HG02840 (cell line): ENCODE data around the gene ADAT1.
"Not testable (repeated sequence)": the region's sequence is repeated elsewhere in the genome, so short reads cannot be mapped to it uniquely, and the experiment has no call there.

Source experiments
- ATAC-seq: cut with Tn5 transposase; IDR thresholded peaks from one replicate; pipeline ENCODE4 v1.9.1; 2021; ENCODE audit warnings: mild to moderate bottlenecking, moderate library complexity, moderate number of reproducible peaks; ENCODE audit not compliant: unreplicated experiment, low FRiP score

The ADAT1 gene

DNA sequence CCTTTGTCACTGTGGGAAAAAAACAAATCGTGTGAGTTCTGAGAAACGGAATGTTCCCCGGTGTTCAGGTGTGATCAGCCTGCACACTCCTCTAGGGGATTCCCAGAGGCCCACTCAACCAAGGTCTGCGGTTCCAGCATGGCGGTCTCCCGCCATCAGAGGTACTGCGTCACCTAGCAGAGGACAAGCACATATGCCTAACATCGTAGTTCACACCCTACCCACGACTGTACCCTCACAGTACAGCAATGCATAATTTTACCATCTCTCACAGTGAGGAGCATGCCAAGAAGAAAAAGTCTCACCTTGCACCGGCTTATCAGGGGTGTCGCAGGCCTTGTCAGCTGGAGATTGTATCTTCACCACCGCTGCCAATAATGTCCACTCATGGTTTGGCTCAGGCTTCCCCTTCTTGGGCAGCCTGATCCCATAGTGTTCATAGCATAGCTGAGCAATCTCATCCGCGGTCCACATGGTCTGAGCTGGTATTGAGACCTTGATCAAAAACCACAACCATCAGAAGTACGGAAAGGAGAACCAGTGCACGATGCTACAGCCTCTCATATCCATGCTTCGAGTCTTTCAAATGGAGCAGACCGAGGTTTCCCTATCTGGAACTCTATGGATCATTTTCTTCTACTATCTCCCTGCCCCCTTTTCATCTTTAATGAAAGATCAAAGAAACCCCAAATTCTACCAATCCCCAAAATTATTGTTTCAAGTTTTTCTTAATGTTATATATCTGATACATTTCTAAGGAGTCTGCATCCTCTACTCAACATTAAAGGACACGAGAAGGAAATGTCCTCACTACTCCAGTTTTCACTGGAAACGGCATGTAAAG, 2.5 kb downstream of the ADAT1 start:
- no peak for ATAC-seq

DNA sequence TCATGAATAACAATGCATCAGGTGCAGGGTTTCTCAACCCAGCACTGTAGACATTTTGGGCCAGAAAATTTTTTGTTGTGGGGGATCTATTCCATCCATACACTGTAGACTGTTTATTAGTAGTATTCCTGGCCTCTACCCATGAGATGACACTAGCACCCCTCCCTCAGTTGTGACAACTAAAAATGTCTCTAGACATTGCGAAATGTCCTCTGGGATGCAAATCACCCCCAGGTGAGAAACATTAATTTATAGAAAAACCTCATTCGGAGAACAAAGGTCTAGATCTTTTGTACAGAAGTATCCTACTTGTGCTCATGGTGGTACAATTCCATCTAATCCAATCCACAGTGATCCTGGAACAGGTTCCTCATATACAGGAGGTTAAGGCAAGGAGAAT, 4.3 kb downstream of the ADAT1 start:
- ATAC-seq: no peak

DNA sequence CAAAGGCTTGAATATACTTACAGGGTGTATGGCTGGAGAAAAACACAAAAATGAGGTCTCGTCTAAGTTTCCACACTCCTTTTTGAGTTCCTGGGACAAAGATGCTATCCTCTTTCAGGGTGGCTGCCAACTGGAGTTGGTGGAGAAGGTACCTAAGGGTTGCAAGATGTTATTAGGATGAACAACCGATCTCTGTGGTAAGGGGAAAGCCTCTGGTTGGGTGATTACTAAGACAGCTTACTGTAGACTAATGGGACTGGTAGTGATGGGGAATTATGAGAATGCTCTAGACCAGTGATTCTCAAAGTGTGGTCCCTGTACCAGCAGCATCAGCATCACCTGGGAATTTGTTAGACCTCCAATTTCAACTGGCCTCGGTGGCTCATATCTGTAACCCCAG, 6.0 kb downstream of the ADAT1 start:
- no peak for ATAC-seq

DNA sequence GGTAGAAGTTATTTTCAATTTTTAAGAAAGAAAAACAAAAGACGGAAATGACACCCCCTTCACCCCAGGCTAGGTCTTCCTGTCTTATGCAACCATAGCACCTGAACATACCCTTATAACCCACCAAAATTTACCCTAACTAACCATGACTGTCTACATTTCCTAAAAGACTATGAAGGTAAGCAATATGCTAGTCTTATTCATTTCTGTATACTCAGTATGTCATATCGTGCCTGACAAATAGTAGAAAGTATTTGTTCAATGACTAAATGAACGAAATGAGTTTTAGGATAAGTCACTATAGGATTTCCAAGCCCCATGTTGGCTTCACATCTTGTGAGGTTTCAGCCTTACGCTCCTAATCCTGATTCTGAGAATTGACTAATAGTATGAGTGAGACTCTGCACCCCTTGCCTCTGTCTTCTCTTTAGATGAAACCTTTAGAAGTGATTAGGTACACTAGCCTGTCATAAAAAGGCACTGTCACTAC, 6.5 kb downstream of the ADAT1 start:
- ATAC-seq: no peak

DNA sequence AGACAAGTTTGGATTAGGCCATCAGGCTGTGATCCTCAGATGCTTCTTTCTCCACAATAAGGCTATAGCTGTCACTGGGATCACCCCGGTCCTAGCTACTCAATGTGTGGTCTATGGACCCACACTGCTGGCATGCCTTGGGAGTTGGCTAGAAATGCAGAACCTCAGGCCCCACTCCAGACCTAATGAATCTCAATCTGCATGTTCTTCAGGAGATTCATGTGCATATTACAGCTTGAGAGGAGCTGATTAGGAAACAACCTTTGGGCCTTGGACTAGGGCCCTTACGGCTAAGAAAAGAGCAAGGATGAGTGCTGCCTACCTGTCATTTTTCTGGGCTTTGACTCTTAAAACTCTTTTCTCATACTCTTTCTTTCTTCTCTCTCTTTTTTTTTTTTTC, 7.5 kb downstream of the ADAT1 start:
- no peak for ATAC-seq

DNA sequence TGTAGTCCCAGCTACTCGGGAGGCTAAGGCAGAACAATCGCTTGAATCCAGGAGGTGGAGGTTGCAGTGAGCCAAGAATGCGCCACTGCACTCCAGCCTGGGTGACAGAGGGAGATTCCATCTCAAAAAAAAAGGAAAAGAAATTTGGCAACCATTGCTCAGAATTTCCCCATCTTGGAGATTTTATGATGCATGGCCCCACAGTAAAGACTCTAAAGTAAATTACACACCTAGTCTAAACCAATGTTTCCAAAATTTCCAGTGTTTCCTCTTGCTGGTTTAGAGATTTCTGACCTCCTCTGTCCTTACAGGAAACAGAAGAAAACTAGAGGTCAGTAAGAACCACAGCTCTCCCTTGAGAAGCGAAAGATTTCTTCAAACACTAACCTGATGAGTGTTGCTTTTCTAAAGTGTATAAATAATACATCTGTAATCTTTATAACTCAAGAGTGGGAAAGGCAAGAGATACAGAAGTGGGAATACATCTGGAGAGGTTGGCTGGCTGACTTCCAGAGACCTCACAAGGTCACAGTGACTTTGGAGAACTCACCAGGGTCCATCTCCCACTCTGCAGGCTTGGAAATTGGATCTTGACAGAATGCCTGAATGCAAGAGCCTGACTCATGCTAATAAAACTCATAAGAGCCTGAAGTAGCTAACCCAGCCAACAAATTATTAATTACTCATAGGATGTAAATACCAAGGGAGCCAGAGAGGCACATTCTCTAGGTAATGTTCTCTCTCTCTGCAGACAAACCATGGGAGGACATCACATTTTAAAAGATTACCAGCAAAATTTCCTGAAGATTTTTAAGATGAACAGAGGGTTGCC, 8.8 kb downstream of the ADAT1 start:
- ATAC-seq: no peak

DNA sequence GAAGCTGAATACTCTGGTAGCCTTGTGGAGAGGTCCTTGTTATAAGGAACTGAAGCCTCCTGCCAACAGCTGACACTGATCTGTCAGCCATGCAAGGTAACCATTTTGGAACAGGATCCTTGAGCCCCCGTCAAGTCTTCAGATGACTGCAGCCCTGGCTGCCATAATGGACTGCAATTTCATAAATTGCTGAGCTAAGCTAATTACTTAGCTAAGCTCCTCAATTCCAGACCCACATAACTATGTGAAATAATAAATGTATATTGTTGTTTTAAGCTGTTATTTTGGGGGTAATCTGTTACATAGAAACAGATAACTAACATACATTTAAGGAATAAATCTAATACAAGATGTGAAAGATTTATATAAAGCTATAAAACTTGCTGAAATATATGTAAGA, 16.6 kb downstream of the ADAT1 start:
- ATAC-seq: no peak

DNA sequence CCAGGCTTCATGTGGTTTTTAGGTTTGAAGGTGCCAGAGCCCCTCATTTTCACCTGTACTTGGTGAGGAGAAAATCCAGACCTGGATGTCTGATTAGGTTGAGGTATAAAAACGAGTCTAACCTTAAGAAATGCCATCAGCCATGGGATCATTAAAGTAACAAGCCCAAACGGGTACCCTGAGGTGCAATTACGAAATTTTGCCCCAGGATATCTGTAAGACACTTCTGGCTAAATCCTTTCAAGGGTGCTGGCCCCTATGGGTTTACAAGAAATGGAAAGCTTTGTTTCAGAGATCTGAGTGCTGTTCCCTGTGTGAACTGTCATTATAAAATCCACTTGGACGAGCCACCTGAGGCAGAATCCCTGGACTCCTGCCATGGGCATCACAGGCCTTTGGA, 19.8 kb downstream of the ADAT1 start:
- ATAC-seq: no peak

DNA sequence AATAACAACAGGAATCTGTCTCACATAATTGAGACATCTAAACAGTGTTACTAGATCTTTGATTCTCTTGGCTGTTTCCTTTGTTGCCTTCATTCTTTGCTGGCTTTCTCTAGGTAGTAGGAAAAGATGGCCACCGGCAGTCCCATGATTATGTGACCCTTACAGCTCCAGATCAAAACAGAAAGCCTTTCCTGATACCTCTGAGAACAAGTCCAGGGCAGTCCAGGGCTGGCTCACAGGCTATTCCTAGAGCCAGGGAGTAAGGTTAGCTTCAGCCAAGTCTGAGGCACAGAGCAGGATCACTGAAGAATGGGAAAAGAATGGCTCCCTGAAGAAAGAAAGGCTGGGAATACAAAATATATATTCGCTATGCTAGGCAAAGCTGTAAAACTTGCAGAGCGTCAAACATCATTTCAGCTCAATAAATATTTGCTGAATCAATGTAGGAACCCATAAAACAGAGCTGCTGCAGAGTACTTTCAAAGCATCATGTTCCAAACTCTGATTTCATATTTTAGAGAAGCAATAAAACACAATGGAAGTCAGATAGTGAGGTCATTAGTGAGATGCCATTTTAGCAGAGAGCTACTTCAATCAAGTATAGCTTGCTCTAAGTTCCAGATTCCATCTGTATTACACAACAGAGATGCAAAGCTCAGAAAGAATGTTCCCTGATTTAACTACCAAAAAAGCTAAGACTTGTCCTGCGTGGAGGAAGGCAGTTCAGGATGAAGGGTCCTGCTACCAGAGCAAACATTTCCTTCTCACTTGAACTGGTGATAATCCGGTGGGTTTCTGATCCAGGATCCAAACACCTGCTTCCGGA, 23.4 kb downstream of the ADAT1 start:
- ATAC-seq: no peak

DNA sequence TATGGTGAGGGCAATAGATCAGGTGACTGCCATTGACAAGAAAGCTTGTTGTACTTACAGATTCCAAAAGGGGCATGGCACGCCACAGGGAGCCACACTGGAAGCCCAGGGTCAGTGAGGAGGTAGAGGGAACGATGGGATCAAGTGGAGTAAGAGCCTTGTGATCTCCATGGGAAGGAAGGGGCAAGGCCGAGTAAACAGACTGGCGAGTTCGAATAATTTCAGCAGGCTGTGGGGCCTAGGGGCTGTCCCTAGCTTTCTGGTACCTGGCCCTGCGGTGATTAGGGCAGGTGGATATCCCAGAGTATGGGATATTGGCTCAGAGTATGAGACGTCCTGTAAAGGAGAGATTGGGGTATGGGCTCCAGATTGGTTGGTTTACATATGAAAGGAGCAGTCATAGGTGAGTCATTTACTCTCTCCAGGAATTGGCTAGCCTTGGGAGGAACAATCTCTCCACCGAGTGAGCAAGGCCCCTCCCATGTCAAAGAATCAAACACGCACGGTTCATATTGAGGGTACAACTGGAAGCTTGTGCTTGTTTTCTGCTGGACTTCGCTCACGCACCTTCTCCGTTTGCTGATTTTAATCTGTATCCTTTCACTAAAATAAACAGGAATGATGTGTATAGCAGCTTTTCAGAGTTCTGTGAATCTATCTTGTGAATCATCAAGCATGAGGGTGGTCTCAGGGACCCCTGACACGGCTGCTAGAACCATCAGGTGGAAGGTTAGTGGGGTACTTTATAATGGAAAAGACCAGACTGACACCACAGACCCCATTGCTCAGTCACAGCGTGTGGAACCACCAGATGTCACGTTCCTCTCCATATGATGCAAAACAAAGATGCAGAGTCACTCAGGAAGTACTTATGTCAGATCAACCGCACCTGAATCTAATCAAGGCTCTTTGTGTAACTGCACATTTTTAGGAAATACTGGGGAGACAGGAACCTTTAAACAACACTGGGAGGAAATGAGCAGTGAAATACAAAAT, 29.0 kb downstream of the ADAT1 start:
- no peak for ATAC-seq

DNA sequence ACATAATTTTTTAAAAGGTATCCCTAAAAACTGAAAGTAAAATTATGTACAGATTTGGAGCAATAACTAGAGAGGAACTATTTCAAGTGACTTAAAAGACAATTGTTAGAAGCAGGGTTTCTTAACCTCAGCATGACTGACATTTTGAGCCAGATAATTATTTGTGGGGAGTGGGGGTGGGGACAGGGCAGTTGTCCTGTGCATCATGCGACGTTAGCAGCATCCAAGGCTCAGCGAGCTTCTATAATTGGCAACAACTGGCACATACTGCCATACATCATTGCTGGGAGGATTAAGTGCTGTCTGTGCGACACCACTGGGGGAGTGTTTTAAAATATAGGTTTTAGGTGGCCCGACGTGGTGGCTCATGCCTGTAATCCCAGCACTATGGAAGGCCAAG, 29.8 kb downstream of the ADAT1 start:
- ATAC-seq: no peak

DNA sequence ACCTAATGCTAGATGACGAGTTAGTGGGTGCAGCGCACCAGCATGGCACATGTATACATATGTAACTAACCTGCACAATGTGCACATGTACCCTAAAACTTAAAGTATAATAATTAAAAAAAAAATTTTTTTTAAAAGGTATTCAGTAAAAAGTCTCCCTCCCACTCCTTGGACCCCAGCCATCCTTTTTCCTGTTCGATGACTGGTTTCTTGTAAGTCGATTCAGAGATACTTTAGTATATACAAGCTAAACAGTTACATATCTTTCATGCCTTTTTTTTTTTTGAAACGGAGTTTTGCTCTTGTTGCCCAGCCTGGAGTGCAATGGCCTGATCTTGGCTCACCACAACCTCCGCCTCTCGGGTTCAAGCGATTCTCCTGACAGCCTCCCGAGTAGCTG, 31.2 kb downstream of the ADAT1 start:
- not testable (repeated sequence) for ATAC-seq

DNA sequence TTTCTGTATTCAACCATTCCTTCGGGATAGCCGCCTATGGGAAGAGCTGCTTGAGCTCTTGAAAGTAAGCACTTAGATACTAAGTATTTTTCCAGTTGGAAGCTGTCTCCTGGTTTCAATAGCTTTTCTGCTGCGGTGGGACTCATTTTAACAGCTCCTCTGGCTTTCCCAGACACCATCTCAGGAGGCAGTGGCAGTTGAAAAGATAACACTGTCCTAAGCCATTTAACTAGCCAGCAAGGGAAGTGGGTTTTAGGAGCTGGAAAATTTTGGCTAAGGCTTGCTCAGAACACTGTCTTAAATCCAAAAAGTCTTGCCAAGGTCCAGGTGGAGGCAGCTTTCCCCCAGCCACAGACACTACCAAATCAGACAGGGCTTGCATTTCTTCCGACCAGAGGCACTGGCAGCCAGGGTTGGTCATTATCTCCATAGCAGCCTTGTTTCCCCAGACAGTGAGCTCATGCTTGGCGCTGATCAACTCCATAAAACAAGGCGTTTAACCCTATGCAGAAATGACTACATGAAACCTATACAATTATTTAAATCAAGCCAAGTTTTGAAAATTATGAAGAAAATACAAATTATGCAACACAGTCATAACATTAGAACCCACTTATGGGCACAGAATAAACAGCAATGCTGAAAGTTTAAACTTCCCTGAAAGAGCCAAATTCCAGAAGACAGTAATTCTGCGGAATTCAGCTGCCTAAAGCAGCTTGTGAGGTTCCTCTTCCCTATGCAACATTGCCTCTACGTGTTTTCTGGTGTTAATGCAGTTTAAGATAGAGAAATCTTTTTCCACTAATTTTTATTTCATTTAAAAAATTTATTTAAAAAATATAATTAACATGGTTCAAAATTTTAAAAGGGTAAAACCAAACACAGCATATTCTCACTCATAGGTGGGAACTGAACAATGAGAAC, 31.9 kb downstream of the ADAT1 start:
- no peak for ATAC-seq

DNA sequence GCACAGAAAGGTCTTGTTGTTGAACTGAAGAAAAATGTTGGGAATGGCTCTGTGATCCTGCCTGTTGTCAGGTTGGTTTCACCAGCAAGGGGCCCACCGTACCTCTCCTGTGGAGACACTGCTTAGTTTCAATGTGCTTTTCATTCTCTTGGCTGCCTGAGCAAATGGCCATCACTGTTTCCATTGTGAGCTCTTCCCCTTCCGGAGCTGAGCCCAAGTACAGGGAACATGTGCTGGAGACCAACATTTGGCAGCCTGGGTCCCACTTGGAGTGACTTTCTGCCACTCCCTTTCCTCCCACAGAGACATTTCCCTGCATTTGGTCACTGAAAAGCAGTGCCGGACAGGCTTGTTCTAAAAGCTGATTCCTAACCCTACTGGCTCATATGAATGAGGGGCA, 33.8 kb downstream of the ADAT1 start:
- ATAC-seq: no peak

DNA sequence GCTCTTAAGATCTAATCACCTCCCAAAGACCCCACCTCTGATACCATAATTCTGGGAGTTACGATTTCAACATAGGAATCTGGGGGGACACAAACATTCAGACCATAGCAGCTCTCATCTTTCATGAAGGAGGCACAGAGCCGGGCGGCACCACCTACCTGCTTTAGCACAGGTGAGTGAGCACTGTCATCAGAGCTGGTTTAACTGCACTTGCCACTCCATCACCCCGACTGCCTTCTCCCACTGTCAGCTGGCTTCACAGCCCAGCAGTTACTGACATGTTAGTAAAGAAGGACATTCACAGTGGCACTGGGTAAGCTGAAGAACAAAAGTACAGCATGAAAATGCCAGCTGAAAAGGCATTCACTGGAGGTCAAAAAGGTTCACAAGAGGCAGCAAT, 34.4 kb downstream of the ADAT1 start:
- no peak for ATAC-seq

DNA sequence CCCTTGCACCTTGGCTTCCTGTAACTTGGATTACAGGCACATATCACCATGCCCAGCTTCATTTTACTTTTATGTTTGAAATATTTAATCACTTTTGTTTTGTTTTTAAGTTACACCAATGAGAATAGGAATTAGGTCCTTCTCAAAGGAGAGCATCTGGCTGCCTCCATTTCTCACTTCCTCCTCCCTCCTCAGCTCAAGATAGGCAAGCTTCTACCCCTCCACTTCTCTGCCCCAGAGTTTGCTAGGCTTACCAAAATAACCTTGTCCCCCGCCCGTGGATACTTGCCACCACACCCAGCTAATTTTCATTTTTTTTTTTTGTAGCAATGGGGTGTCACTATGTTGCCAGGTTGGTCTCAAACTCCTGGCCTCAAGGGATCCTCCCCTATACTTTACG, 39.0 kb downstream of the ADAT1 start:
- no peak for ATAC-seq

DNA sequence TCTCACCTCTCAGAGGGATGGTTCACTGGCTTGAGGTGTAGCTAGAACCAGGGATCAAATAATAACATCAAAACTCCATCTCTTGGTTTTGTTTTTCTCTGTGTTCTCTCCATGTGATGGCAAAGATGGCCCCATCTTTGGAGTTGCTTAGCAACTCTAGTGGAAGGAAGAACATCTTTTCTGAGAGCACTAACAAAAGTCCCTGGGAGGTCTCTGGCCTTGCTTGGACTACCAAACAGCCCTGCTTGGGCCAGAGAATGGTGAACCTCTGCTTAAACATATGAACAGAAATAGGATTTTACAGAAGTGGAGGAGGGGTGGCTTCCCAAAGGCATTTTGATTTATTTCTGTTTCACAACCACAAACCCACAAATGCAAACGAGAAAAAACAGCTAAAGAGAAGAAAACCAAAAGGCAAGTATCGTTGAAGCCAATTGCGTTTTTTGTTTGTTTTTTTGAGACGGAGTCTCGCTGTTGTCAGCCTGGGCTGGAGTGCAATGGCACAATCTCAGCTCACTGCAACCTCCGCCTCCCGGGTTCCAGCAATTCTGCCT, 43.7 kb downstream of the ADAT1 start:
- ATAC-seq: no peak

DNA sequence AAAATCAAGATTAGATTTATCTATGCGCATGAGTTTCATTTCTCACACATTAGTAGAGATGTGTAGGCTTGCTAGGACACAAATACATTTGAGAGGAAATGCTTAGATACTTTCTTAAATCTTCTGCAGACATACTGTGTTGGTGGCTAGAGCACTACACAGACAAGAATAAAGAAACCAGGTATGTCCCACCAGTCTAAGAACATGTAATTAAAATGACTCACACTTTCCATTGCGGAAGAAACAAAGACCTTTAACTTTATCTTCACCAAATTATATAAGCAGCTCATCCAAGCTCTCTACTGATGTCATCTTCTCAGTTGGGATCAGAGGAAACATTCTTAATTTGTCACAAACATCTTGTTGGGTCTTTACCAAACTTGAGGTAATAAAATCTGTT, 44.4 kb downstream of the ADAT1 start:
- no peak for ATAC-seq
